Skeletal muscle tissue (tissue), 4 donors: ENCODE results near the gene TOB1. TPM values are rescaled to one million over a fixed set of nuclear protein-coding genes. Genes with fewer than 3 reads are reported as not detected.
"Not testable (repeated sequence)": the region's sequence is repeated elsewhere in the genome, so short reads cannot be mapped to it uniquely, and the experiment has no call there.

Experiments used
- H3K27ac ChIP-seq: one replicate; pipeline ENCODE4 v1.7.0; 2013; ENCODE audit warnings: mild to moderate bottlenecking, low read depth, low read length, inconsistent platforms
- H3K27me3 ChIP-seq, 3 donors: one replicate each; pipeline ENCODE4 v1.7.0; 2013; ENCODE audit warnings: low read length in 3 of 3; ENCODE audit not compliant: control insufficient read depth in 3 of 3, insufficient read depth in 3 of 3
- H3K36me3 ChIP-seq, 3 donors: one replicate each; pipeline ENCODE4 v1.7.0; 2013; ENCODE audit warnings: low read length in 3 of 3; ENCODE audit not compliant: control insufficient read depth in 3 of 3, insufficient read depth in 3 of 3
- H3K4me1 ChIP-seq, 3 donors: one replicate each; pipeline ENCODE4 v1.7.0; 2013; ENCODE audit warnings: low read length in 3 of 3, mild to moderate bottlenecking in 3 of 3; ENCODE audit not compliant: control insufficient read depth in 3 of 3, insufficient read depth in 3 of 3
- H3K4me3 ChIP-seq, 3 donors: one replicate each; pipeline ENCODE4 v1.7.0; 2013; ENCODE audit warnings: low read length in 3 of 3
- H3K9ac ChIP-seq, 3 donors: one replicate each; pipeline ENCODE4 v1.7.0; 2013; ENCODE audit warnings: low read length in 3 of 3, mild to moderate bottlenecking in 3 of 3, moderate library complexity in 2 of 3, low read depth in 1 of 3
- H3K9me3 ChIP-seq, 3 donors: one replicate each; pipeline ENCODE4 v1.7.0; 2013; ENCODE audit warnings: low read length in 3 of 3; ENCODE audit not compliant: control insufficient read depth in 3 of 3
- total RNA-seq: library from RNA; depleted of rRNA; stranded (reverse); fragments of >200 nt; gene quantifications from one replicate; pipeline ENCODE4 v1.2.3, GENCODE V29; 2014
- donor health status: Osteomylitis.

TOB1 gene
- total RNA-seq, 1 donor from 2014 or later = 27.1 TPM

GRCh38 chr17:50863221-50863843 is 2.8 kb downstream of the TOB1 start:
- Histone ChIP-seq H3K27ac (peak overlapping the region; percentile 100), H3K36me3 (peaks cover 14 to 17% (median 15%) of the 10 kb centered on the region in 3 donors), H3K27me3 (no peaks in the 10 kb centered on the region), H3K9me3 (no peaks in the 10 kb centered on the region), H3K4me1 (peaks cover 5 to 9% (median 9%) of the 10 kb centered on the region in 3 donors), H3K9ac (peak overlapping the region; percentile 96 to 99 (median 97)), H3K4me3 (peak overlapping the region; percentile 88 to 95 (median 91))

- Histone ChIP-seq H3K9me3 (no peaks in the 10 kb centered on the region), H3K27me3 (no peaks in the 10 kb centered on the region), H3K4me3 (peak overlapping the region; percentile 88 to 95 (median 91)), H3K4me1 (peaks cover 0 to 9% (median 9%) of the 10 kb centered on the region in 3 donors), H3K27ac (peak overlapping the region; percentile 100), H3K9ac (peak overlapping the region; percentile 96 to 99 (median 97)), H3K36me3 (peaks cover 14 to 17% (median 15%) of the 10 kb centered on the region in 3 donors)
Observed at GRCh38 chr17:50861822-50862528, 4.2 kb downstream of the TOB1 start.

- Histone ChIP-seq H3K9me3 (no peaks in the 10 kb centered on the region), H3K4me3 (peak overlapping the region in 2 of 3 donors; percentile 1 to 7), H3K4me1 (peaks cover 2 to 14% (median 9%) of the 10 kb centered on the region in 3 donors), H3K9ac (peak overlapping the region; percentile 15 to 41 (median 26)), H3K36me3 (peaks cover 14 to 17% (median 15%) of the 10 kb centered on the region in 3 donors), H3K27me3 (no peaks in the 10 kb centered on the region), H3K27ac (peak overlapping the region; percentile 100)
Observed at GRCh38 chr17:50861334-50861676, 4.8 kb downstream of the TOB1 start.

GRCh38 chr17:50859727-50860126 is 6.4 kb downstream of the TOB1 start:
- peak overlapping the region; percentile 100 for H3K27ac ChIP-seq
- H3K4me1 ChIP-seq = peaks cover 11 to 15% (median 15%) of the 10 kb centered on the region in 3 donors
- not testable (repeated sequence) for H3K9me3 ChIP-seq, H3K27me3 ChIP-seq, H3K9ac ChIP-seq, H3K4me3 ChIP-seq
- H3K36me3 ChIP-seq = peaks cover 14 to 15% (median 14%) of the 10 kb centered on the region in 3 donors

GRCh38 chr17:50858486-50859225 is 7.5 kb downstream of the TOB1 start:
- Histone ChIP-seq H3K9me3 (no peaks in the 10 kb centered on the region), H3K4me1 (peaks cover 11 to 19% (median 14%) of the 10 kb centered on the region in 3 donors), H3K27ac (peak overlapping the region; percentile 100), H3K27me3 (no peaks in the 10 kb centered on the region), H3K9ac (no peak overlapping the region), H3K4me3 (no peak overlapping the region), H3K36me3 (peaks cover 11 to 14% (median 13%) of the 10 kb centered on the region in 3 donors)

GRCh38 chr17:50856431-50856830 is 9.7 kb downstream of the TOB1 start:
- Histone ChIP-seq H3K4me3 (no peak overlapping the region), H3K27ac (peak overlapping the region; percentile 95), H3K9ac (peak overlapping the region; percentile 8 to 68 (median 53)), H3K27me3 (no peaks in the 10 kb centered on the region), H3K4me1 (peaks cover 19 to 35% (median 30%) of the 10 kb centered on the region in 3 donors), H3K36me3 (no peaks in the 10 kb centered on the region), H3K9me3 (no peaks in the 10 kb centered on the region)

GRCh38 chr17:50855708-50856330 is 10.3 kb downstream of the TOB1 start:
- peaks cover 24 to 39% (median 36%) of the 10 kb centered on the region in 3 donors for H3K4me1 ChIP-seq
- no peaks in the 10 kb centered on the region for H3K36me3 ChIP-seq
- no peaks in the 10 kb centered on the region for H3K9me3 ChIP-seq
- H3K27me3 ChIP-seq = no peaks in the 10 kb centered on the region
- peak overlapping the region; percentile 95 for H3K27ac ChIP-seq
- no peak overlapping the region for H3K4me3 ChIP-seq
- peak overlapping the region; percentile 6 to 68 (median 58) for H3K9ac ChIP-seq

GRCh38 chr17:50853781-50854180 is 12.4 kb downstream of the TOB1 start:
- H3K9ac ChIP-seq = no peak overlapping the region
- no peaks in the 10 kb centered on the region for H3K27me3 ChIP-seq
- H3K36me3 ChIP-seq = no peaks in the 10 kb centered on the region
- peak overlapping the region; percentile 95 for H3K27ac ChIP-seq
- no peaks in the 10 kb centered on the region for H3K9me3 ChIP-seq
- H3K4me1 ChIP-seq = peaks cover 26 to 41% (median 38%) of the 10 kb centered on the region in 3 donors
- no peak overlapping the region for H3K4me3 ChIP-seq

GRCh38 chr17:50853015-50853615 is 13.0 kb downstream of the TOB1 start:
- Histone ChIP-seq H3K27me3 (no peaks in the 10 kb centered on the region), H3K27ac (peak overlapping the region; percentile 95), H3K4me1 (peaks cover 26 to 44% (median 41%) of the 10 kb centered on the region in 3 donors), H3K36me3 (no peaks in the 10 kb centered on the region), H3K9ac (peak overlapping the region in 2 of 3 donors; percentile 77 to 80), H3K4me3 (no peak overlapping the region), H3K9me3 (no peaks in the 10 kb centered on the region)
